NCI-H510A (cell line): ENCODE data around the gene MEGF6.

ENCODE experiments used
- DNase-seq: peaks from one replicate; lab custom pipeline; 2025; lab: John Stamatoyannopoulos, UW

MEGF6 gene

GRCh38 chr1:3485016-3485415 is 126.3 kb downstream of the MEGF6 start:
- no peak for DNase-seq

- no peak for DNase-seq
These were observed 127.4 kb downstream of the MEGF6 start for GRCh38 chr1:3483801-3484444.

GRCh38 chr1:3483380-3483779 is 127.9 kb downstream of the MEGF6 start:
- DNase-seq = no peak

- DNase-seq = no peak
These were observed 128.9 kb downstream of the MEGF6 start for GRCh38 chr1:3482378-3482849.

GRCh38 chr1:3481836-3482375 is 129.4 kb downstream of the MEGF6 start:
- DNase-seq = no peak

- no peak for DNase-seq
These were observed 130.3 kb downstream of the MEGF6 start for GRCh38 chr1:3481046-3481445.

- DNase-seq = no peak
These were observed 131.0 kb downstream of the MEGF6 start for GRCh38 chr1:3480369-3480719.

GRCh38 chr1:3479511-3480368 is 131.6 kb downstream of the MEGF6 start:
- no peak for DNase-seq

GRCh38 chr1:3478187-3478586 is 133.1 kb downstream of the MEGF6 start:
- DNase-seq = no peak

- no peak for DNase-seq
These were observed 133.9 kb downstream of the MEGF6 start for GRCh38 chr1:3477241-3477995.

GRCh38 chr1:3476666-3477065 is 134.6 kb downstream of the MEGF6 start:
- no peak for DNase-seq

- DNase-seq = no peak
These were observed 135.3 kb downstream of the MEGF6 start for GRCh38 chr1:3475839-3476573.

- DNase-seq = no peak
These were observed 136.9 kb downstream of the MEGF6 start for GRCh38 chr1:3474421-3474820.

GRCh38 chr1:3474016-3474415 is 137.3 kb downstream of the MEGF6 start:
- DNase-seq = no peak

- no peak for DNase-seq
These were observed 137.9 kb downstream of the MEGF6 start for GRCh38 chr1:3473381-3473844.

GRCh38 chr1:3472906-3473305 is 138.4 kb downstream of the MEGF6 start:
- DNase-seq = no peak

- DNase-seq = no peak
These were observed 139.0 kb downstream of the MEGF6 start for GRCh38 chr1:3472088-3472850.

GRCh38 chr1:3471356-3472087 is 139.8 kb downstream of the MEGF6 start:
- DNase-seq = no peak

- DNase-seq = no peak
These were observed 140.5 kb downstream of the MEGF6 start for GRCh38 chr1:3470650-3471355.
